Measurements from ENCODE around the gene ADAM22.

The ADAM22 gene

DNA sequence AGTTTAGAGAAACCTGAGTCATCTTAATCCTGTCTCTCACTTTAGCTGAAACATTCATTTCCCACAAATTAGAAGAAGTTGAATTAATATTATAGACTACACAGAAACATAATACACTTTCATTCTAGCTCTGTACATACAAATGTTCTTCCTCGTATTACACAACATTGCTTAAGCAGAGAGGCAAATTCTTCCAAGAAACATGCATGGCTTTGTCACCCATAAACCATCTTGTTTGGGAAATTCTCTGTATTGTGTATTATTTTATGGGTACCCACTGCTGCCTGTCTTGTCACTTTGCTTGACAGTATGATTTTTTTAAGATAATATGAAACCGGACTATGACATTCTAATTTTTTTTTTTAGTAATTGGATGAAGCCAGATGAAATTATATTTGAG is 181.8 kb downstream of the ADAM22 start:
- DNase-seq (no peak), ATAC-seq (ENCODE audit: insufficient read depth, low read depth) (no peak)
- Histone ChIP-seq H3K36me3 (ENCODE audit: insufficient read depth, low read length) (no peaks in the 10 kb centered on the region), H2AFZ (ENCODE audit: low read depth, low read length) (no peak overlapping the region), H3K4me1 (ENCODE audit: insufficient read depth, low read length) (no peaks in the 10 kb centered on the region), H4K20me1 (ENCODE audit: insufficient read depth, low read length) (no peaks in the 10 kb centered on the region), H3K4me3 (ENCODE audit: low read depth in 1 of 2, low read length in 2 of 2) (no peak overlapping the region), H3K9me3 (ENCODE audit: insufficient read depth, low read length, severe bottlenecking) (no peaks in the 10 kb centered on the region), H3K79me2 (ENCODE audit: insufficient read depth, low read length) (no peaks in the 10 kb centered on the region), H3K9ac (ENCODE audit: low read depth, low read length) (no peak overlapping the region), H3K27me3 (ENCODE audit: insufficient read depth, low read length, poor library complexity) (no peaks in the 10 kb centered on the region), H3K27ac (ENCODE audit: low read length) (no peak overlapping the region), H3K4me2 (ENCODE audit: insufficient read depth, low read length) (no peak overlapping the region)
- TF ChIP-seq, protein P1, sequence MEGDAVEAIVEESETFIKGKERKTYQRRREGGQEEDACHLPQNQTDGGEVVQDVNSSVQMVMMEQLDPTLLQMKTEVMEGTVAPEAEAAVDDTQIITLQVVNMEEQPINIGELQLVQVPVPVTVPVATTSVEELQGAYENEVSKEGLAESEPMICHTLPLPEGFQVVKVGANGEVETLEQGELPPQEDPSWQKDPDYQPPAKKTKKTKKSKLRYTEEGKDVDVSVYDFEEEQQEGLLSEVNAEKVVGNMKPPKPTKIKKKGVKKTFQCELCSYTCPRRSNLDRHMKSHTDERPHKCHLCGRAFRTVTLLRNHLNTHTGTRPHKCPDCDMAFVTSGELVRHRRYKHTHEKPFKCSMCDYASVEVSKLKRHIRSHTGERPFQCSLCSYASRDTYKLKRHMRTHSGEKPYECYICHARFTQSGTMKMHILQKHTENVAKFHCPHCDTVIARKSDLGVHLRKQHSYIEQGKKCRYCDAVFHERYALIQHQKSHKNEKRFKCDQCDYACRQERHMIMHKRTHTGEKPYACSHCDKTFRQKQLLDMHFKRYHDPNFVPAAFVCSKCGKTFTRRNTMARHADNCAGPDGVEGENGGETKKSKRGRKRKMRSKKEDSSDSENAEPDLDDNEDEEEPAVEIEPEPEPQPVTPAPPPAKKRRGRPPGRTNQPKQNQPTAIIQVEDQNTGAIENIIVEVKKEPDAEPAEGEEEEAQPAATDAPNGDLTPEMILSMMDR (IDR thresholded peaks at IDR 0.05; ENCODE audit: borderline replicate concordance, extremely low read depth, low read length, poor library complexity, severe bottlenecking): no peak
- TF ChIP-seq EZH2 (IDR thresholded peaks at IDR 0.05; ENCODE audit: borderline replicate concordance, low read depth, low read length, severe bottlenecking): no peak

DNA sequence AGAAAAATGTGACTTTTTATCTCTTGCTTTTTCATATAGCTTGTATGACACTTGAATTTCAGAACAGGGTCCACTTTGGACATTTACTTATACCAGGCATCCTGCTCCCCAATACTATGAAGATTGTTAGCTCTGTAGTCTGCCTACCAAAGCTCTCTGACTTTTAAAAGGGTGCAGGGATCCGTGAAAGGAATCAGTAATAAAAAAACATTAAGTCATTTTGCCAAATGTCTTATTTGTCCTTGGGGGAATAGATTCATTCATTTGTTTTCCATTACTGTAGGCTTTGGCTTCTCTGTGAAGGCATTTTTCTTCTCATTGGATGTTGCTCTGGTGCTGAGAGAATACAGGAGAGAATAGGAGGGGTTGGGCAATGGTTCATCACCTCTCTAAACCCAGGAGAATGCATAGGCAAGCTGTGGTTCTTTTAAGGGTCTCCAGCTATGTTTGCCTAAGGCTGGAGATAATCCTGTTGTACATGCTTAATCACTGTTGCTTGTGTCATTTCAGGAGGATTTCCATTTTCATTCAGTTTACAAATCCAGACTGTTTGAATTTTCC is 182.3 kb downstream of the ADAM22 start:
- Histone ChIP-seq H4K20me1 (ENCODE audit: insufficient read depth, low read length) (no peaks in the 10 kb centered on the region), H3K27ac (ENCODE audit: low read length) (no peak overlapping the region)
- ATAC-seq (ENCODE audit: insufficient read depth, low read depth): no peak

DNA sequence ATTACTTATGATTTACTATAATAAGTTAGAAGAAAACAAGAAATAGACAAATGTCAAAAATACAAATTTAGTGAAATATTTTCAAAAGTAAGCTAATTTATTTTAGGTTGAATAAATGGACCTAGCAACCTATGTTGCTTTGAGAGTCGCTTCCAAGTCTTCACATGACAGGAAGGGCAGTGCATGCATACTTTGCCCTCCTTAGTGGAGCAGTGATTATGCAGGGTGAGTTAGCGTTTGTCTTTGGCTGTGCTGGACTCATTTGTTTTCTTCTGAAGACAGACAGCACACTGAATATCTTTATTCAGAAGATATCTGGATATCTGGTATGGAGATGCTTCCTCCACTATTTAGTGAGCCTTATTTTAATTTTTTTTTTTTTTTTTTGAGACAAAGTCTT is 183.3 kb downstream of the ADAM22 start:
- no peak overlapping the region for H3K27ac ChIP-seq (ENCODE audit: low read length)
- no peaks in the 10 kb centered on the region for H3K36me3 ChIP-seq (ENCODE audit: insufficient read depth, low read length)
- H2AFZ ChIP-seq (ENCODE audit: low read depth, low read length): no peak overlapping the region
- H3K4me3 ChIP-seq (ENCODE audit: low read depth in 1 of 2, low read length in 2 of 2): no peak overlapping the region
- H3K9ac ChIP-seq (ENCODE audit: low read depth, low read length): no peak overlapping the region
- H3K27me3 ChIP-seq (ENCODE audit: insufficient read depth, low read length, poor library complexity): no peaks in the 10 kb centered on the region
- DNase-seq: no peak
- TF ChIP-seq, protein P1 (IDR thresholded peaks at IDR 0.05; ENCODE audit: borderline replicate concordance, extremely low read depth, low read length, poor library complexity, severe bottlenecking): no peak
- TF ChIP-seq EZH2 (IDR thresholded peaks at IDR 0.05; ENCODE audit: borderline replicate concordance, low read depth, low read length, severe bottlenecking): no peak
- H3K9me3 ChIP-seq (ENCODE audit: insufficient read depth, low read length, severe bottlenecking): no peaks in the 10 kb centered on the region
- no peaks in the 10 kb centered on the region for H4K20me1 ChIP-seq (ENCODE audit: insufficient read depth, low read length)
- no peaks in the 10 kb centered on the region for H3K4me1 ChIP-seq (ENCODE audit: insufficient read depth, low read length)
- H3K79me2 ChIP-seq (ENCODE audit: insufficient read depth, low read length): no peaks in the 10 kb centered on the region
- ATAC-seq (ENCODE audit: insufficient read depth, low read depth): no peak
- no peak overlapping the region for H3K4me2 ChIP-seq (ENCODE audit: insufficient read depth, low read length)

More for the DNA sequence above, 182.3 kb downstream of the ADAM22 start:
- no peak for DNase-seq
- TF ChIP-seq EZH2 (IDR thresholded peaks at IDR 0.05; ENCODE audit: borderline replicate concordance, low read depth, low read length, severe bottlenecking): no peak
- TF ChIP-seq, protein P1 (IDR thresholded peaks at IDR 0.05; ENCODE audit: borderline replicate concordance, extremely low read depth, low read length, poor library complexity, severe bottlenecking): no peak
- Histone ChIP-seq H3K27me3 (ENCODE audit: insufficient read depth, low read length, poor library complexity) (no peaks in the 10 kb centered on the region), H3K4me3 (ENCODE audit: low read depth in 1 of 2, low read length in 2 of 2) (no peak overlapping the region), H3K4me1 (ENCODE audit: insufficient read depth, low read length) (no peaks in the 10 kb centered on the region), H2AFZ (ENCODE audit: low read depth, low read length) (no peak overlapping the region), H3K9me3 (ENCODE audit: insufficient read depth, low read length, severe bottlenecking) (no peaks in the 10 kb centered on the region), H3K9ac (ENCODE audit: low read depth, low read length) (no peak overlapping the region), H3K79me2 (ENCODE audit: insufficient read depth, low read length) (no peaks in the 10 kb centered on the region), H3K36me3 (ENCODE audit: insufficient read depth, low read length) (no peaks in the 10 kb centered on the region), H3K4me2 (ENCODE audit: insufficient read depth, low read length) (no peak overlapping the region)
